Nucleus accumbens (tissue), 56 donors: ENCODE measurements around the gene PTPRT.

Experiments
- DNase-seq, 56 donors: peaks; one replicate each; lab custom pipeline; 2025; lab: John Stamatoyannopoulos, UW

The PTPRT gene

DNA sequence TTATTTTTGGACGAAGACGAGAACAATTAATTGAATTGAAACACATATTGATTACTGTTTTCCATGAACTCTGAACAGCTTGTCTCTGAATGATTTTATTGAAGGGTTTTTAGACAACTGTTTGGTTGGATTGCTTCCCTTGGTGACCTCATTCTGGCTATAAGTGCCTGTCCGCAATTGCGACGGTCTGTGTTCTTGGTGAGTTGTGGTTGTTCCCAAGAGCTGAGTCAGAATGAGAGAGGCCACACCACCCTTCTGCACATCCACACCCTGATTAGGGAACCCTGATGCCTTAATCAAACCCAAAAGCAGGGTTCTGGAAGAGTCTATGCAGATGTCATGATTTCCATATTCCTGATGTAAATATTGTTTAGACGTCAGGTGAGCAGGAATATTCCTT, 747.0 kb downstream of the PTPRT start:
- DNase-seq = peak in 1 of 56 donors; percentile 8

DNA sequence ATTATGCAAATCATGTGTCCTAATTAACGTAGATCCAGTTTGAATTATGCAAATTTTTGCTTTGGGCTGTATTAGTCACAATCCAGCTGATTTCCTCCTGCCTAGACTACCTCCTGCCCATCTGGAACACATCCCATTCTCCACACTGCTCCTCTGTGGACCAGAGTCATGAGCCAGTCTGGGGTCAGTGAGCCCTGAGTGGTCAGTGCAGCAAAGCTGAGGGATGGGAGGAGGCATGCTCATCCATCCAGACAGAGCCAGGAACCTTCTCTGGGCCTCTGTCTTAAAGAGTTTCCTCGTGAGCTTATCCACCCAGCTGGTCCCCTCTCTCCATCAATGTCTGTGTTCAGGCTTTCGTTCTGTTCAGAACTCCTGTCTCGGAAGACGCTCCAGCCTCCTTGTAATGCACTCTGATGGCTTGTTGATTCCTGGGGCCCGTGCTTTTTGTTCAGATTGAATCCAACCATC, 747.8 kb downstream of the PTPRT start:
- peak in 12 of 56 donors; percentile 3 to 42 (median 15) for DNase-seq

DNA sequence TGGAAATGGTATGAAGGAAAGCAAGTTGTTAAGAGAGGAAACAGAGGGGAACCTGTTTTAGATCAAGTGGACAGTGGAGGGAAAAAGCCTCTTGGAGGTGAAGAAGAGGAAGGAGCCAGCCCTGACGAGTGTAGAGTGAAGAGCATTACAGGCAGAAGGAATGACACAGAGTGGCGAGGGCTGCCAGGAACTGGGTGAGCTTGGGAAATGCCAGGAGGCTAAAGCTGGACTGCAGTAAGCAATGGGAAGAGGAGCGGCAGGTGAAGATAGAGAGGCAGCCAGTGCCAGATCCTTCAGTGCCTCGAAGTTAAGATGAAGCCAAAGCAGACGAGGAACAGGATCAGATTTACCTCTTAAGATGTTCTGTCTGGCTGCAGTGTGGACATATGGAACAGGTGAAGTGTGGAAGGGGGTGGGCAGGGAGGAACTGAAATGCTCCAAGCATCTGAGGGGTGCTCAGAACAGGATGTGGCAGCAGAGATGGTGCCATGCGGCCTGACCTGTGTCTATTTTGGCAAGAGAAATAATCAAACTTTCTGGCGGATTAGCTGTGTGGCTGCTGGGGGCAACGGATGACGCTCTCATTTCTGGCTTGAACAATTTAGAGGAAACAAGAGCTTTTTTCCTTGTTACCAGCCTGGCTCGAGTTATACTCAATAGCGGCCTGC, 748.4 kb downstream of the PTPRT start:
- peak in 3 of 56 donors; percentile 18 to 42 (median 35) for DNase-seq

DNA sequence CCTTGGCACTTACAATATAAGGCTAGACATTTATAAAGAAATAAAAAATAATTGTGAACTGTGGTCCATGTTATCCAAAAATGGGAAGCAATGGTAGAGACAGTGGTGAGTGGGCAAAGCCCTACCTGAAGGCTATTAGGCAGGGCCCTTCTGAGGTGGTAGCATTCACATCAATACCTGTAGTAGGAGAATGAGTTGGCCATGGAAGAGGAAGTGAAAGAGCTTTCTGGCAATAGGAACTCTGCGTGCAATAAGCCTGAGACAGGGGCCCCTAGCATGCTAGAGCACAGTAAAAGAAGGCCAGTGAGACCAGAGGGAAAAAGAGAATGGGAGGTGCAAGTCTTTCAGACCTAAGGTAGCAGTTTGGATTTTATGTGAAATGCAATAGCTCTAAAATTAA, 754.5 kb downstream of the PTPRT start:
- no peak for DNase-seq

DNA sequence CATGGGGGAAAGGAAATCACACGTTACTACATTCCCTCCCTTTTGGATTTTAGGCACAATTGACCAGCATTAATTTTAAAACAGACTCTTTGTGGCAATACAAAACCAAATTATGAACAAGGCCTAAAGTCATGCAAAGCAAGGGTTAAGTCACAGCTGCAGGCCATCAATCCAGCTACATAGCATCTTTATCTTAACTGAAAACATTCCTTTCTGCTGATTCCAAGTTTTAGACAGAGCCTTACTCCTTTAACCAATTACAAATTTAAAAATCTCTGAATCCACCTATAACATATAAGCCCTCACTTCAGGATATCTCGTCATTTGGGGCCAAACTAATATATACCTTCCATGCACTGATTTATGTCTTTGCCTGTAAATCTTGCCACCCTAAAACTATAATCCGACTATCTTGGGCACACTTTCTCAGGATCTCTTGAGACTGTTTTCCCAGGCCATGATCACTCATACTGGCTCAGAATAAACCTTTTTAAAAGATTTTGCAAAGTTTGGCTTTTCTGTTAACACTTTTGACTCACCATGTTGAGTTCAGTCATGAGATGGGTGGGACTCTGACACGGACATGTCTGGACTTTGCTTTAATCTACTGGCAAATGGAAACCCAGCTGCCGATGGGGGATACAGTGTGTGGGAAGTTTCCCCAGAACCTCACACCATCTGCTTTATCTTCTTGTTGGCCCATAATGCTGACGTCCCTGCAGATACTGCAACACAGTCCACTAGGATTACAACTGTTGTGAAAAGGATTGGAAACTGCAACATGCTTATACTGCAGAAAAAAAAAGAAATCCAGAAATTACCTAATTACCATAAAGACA, 757.0 kb downstream of the PTPRT start:
- no peak for DNase-seq

DNA sequence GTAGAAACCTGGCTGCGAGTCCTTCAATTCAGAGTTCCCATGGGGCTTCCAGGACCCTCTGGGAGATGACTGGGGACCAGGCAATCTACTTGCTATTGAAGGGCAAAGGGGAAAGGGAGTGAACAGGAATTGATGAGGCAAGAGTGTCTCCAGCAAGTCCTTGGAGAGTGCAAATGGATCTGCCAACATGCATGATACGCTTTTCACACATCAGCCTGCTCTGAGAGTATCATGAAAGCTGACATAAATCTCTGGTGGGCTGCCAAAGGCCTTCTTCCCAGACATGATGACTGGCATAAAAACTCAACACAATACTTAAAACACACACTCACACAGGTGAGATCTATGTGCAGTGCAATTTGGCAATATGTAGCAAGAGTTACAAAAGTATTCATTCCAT, 759.1 kb downstream of the PTPRT start:
- DNase-seq = no peak

DNA sequence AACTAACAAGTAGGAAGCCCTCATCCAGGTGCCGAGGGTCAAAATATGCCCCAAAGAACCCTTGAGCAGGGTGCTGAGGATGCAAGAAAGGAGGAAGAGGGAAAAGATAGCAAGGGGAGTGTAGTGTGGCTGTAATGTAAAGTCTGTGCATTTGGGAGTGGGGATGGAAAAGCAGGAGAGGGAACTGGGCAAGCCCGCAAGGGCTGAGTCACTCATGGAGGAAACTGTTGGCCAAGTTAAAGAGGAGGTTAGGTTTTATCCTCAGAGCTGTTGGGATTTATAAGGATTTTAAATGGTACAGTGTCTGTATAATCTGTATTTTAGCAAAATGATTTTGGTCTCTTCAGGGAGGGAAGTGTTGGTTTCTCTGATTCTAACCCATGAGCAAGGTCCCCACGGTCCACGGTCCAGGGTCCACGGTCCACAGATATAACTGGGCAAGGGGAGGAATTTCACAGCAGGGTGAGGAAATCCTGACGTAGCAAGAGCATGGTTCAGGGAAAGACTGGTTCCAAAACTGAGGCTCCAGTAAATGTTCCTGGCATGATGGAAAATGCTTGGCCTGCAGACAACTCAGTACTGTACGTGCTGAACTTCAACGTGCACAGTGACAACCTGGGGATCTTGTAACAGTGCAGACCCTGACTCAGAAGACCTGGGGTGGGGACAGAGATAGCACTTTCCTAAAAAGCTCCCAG, 759.8 kb downstream of the PTPRT start:
- DNase-seq = no peak

DNA sequence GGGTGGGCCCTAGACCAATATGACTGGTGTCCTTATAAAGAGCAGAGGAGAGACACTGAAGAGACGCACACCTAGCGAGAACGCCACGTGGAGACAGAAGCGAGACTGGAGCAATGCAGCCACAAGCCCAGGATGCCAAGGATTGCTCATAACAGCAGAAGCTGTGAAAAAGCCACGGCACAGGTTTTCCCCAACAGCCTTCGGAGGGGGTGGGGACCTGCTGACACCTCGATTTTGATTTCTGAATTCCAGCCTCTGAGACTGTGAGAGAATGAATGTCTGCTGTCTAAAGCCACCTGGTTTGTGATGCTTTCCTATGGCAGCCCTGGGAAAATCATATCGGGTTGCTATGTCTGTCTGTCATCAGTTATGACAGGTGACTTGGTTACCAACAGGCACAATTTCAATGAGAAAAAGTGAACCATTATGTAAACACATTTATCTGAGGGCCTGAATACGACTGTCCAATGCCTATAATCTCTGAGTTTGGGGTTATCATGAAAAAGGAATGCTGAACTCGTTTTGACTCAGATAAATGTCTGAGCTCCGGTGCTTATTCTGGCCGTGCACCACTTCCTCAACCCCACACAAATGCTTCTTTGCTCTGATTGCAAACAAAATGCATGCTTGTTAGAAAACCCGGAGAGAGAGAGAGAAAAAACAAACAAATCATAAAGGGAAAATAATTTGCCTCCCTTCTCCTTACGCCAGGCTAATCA, 769.7 kb downstream of the PTPRT start:
- DNase-seq = no peak

DNA sequence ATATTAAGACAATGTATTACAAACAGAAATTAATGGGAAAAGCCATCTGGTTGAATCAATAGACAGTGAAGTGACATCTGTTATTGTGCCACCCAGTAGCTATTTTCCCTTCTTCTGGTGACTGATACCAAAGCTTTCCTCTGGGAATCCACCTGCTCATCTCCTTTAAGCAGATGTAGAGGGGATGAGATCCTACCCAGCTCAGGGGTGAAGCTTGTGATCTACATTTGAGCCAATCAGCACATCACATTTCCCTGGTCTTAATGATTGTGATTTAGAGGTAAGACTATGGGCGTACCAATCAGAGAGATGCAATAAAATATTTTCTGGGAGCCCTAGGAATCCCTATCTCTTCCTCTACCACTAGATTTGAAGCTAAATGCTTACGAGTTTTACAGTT, 782.9 kb downstream of the PTPRT start:
- no peak for DNase-seq

DNA sequence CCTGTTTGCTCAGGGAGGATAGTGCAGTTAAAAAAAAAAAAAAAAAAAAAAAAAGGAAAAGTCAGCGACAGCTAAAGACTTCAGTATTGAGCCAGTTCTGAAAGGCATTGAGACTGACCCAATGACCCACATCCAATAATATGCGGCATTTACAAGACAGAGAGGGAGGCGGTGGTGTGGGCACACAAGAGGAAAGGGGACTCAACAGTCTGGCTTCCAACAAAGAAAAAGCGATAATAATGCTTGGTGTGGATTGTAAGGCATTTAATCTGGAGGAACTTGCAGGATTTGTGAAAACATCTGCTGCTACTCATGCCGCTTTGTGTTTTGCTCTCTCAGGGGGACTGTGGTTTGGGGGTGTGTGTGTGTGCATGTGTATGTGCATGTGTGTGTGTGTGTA, 787.3 kb downstream of the PTPRT start:
- DNase-seq = no peak

DNA sequence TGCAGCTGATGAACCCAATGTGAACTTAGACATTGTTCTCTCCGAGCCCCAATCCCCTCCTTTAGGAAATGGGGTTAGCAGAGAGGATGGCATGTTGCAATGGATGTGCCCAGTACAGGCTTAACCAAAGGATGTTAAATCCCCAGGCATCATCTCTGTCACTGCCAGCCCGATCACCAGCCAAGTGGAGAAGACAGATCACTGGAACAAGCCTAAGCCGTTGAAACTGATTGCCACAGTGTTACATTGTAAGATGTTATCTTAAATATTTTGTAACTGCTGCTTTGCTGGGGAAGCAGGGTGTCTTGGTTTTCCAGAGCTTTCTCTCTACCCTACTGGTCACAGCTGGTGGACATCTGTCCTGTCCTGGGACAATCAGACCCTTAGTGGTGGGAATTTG, 788.1 kb downstream of the PTPRT start:
- no peak for DNase-seq

DNA sequence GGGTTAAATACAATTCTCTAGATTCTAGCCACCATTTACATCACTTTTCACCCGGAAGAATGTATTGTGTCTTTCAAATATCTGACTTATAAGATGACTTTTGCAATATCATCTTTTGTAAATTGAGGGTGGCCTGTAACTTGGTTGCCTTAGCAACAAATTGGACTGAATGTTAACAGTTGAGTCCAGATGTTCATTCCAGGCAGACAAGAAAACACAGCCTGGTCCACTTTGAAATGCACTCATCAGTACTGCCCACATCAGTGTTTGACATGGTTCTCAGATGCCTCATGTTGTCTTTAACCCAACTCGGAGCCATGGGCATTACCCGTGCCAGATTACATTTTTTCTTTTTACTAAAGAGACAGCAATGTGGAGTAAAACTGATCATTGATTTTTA, 789.9 kb downstream of the PTPRT start:
- DNase-seq = no peak

DNA sequence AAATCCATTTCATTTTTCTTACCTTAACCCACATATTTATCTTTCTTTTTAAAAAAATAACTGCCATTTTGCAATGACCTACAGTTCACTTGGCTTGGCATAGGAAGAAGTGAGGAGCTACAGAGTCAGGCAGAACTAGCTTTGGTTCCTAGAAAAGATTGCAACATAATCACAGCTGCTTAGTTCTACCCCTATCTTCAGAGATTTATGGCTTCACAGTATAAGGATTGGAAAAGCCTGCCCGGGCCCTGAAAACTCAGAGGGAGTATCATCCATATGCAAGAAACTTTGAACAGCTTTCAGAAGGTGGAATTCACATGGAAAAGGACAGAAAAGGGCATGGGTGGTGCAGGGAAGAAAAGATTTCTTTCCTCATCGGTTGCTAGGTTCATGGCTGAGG, 797.3 kb downstream of the PTPRT start:
- no peak for DNase-seq

DNA sequence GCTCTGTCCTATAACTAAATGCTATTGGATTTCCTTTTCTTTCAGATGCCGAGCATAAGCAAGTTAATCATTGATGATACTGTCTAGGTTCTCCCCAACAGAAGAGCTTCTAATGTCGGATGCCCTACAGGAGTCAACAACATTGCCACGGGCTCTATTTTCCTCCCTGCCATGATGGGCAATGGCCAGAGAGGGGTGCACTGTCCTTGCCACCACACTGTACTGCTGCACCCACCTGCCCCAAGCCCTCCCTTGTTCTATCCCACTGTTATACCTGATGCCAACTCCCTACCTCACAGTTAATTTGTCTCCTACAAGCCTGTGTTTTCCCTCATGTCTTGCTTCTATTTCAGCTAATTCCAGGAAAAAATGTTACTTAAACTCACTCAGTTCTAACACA, 797.9 kb downstream of the PTPRT start:
- no peak for DNase-seq

DNA sequence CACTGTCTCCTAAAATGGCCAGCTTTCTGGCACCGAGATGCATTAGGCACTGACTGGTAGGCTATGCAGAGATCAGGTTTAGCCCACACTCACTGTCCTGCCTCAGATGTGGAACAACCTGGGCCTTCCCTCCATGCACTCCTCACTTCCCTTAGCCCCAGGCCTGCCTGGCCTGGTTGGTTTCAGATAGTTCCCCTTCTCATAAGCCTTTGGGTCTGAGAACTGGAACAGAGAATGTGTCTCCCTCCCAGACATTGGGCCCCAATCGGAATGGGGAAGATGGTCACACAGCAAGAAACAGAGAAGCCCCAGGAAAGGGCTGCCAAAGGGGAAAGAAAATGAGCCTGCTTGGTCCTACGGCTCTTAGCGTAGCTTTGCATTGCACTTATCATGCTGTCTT, 809.4 kb downstream of the PTPRT start:
- peak in 5 of 56 donors; percentile 1 to 7 (median 4) for DNase-seq

DNA sequence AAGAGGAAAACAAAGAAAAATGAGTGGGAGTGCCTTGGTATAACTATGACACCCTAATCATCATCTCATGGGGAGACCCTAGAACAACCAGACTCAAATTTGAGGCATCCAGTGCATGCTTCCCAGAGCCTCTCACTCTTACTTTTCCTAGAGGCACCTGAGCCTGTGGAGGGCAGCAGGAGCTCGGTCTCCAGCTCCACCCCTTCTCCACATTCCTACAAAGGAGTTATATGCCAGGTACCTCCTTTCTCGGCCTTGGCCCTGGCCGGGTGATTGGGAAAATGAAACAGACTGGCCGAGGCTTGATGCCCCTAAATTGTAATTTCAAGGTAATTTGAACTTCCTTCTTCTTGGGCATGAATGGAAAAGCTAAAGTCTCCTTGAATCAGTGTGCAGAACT, 810.3 kb downstream of the PTPRT start:
- peak in 3 of 56 donors; percentile 2 to 13 (median 3) for DNase-seq

DNA sequence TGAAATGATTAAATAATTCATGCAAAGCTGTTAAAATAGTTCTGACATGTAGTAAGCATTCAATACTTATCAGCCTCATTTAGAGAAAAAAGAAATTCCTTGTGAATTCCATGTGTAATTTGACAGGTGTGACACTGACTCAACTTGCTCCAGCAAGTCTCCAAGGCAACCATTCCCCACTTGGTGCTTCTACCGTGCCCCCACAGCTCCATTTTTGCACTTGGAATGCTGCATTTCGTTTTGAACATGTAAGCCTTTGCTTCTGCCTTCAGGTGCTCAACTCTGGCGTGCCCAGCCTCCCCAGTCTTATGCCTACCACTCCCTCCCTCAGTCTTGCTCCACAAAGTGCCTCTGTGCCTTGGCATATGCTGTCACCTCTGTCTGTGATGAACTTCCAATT, 810.9 kb downstream of the PTPRT start:
- DNase-seq = peak in 37 of 56 donors; percentile 2 to 80 (median 34)

DNA sequence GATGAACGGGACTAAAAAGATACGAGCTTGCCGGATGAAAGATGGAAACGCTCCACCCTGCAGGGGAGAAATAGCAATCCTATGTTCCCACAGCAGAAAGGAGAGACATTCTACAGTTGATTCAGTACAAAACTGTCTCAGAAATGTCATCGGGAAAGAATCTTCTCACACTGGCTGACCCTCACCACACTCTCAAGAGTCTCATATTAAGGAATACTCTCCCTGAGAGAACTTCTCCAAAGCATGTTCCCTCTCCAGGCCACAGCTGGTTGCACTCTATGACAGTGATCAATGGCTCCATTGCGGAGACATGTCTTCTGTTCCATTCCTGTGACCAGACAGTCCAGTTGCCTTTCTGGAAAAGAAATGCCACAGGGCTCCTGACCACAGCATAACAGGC, 813.6 kb downstream of the PTPRT start:
- no peak for DNase-seq

DNA sequence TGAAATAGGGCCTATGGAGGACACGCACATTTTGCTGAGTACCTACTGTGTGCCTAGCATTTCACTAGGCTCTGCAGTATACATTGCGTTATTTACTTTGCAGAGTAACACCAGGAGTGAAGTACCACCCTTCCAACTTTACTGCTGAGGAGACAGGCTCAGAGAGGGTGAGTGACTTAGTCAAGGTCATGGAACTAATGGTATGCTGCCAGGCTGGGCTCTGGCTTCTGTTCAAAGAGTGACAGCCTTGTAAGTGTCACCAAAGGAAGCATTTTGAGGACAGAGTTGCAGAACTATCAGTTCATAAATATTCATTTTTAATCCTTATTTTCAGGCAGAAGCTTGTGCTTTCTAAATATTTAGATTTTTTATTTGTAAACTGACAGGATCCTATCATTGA, 816.7 kb downstream of the PTPRT start:
- no peak for DNase-seq

DNA sequence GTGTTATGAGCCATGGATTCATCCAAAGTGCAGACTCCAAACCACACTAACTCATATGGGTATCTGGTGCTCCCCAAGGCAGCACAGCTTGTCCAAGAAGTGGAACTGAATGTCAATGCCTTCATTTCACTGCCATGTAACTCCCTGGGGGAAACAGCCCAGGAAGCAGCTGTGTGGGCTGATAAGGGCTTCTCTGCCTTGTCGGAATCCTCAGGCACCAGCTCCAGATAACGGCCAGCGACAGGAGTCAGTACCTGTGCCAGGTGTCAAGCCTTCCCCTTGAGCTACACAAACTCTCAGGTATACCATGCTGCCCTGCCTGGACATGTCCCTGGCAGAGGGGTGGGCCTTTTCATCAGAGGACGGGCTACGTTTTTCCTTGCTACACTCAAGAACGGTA, 819.6 kb downstream of the PTPRT start:
- no peak for DNase-seq

DNA sequence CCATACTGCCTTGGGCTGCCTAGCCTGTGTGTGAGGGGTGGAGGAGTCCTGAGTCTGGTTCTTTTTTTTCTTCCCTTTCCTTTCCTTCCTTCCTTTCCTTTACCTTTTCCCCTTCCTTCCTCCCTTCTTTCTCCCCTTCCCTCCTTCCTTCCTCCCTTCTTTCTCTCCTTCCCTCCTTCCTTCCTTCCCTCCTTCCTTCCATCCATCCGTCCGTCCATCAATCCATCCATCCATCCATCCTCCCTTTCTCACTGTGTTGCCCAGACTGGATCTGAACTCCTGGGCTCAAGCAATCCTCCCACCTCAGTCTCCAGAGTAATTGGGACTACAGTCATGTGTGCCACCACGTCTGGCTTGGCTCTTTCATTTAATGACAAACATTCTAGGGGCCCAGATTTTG, 820.8 kb downstream of the PTPRT start:
- DNase-seq = no peak
